Sigmoid colon (tissue), 7 donors: ENCODE measurements around the gene NFIB. TPM values are rescaled to one million over a fixed set of nuclear protein-coding genes. Genes with fewer than 3 reads are reported as not detected.

Experiments
- DNase-seq: peaks from one replicate; pipeline ENCODE4 v3.0.0-alpha.2; 2019
- H3K27ac ChIP-seq, 4 donors: fragments of 200-600 bp; sonication (generic); one replicate each; pipeline ENCODE4 v1.5.1; 2016 to 2019; ENCODE audit warnings: mild to moderate bottlenecking in 1 of 4
- H3K27me3 ChIP-seq, 3 donors: fragments of 200-600 bp; sonication (generic); one replicate each; pipeline ENCODE4 v1.5.1; 2019; ENCODE audit warnings: mild to moderate bottlenecking in 1 of 3
- H3K36me3 ChIP-seq, 4 donors: fragments of 200-600 bp; sonication (generic); one replicate each; pipeline ENCODE4 v1.5.1; 2016 to 2019
- H3K4me1 ChIP-seq, 4 donors: fragments of 200-600 bp; sonication (generic); one replicate each; pipeline ENCODE4 v1.5.1; 2017 to 2019
- H3K4me3 ChIP-seq, 4 donors: fragments of 200-600 bp; sonication (generic); one replicate each; pipeline ENCODE4 v1.5.1; 2017 to 2019; ENCODE audit warnings: mild to moderate bottlenecking in 2 of 4, moderate library complexity in 1 of 4
- H3K9me3 ChIP-seq, 4 donors: fragments of 200-600 bp in 3 of 4; sonication (generic) in 3 of 4; one replicate each; pipeline versions ENCODE4 v1.5.1 to v1.6.1; 2013 to 2019
- EP300 ChIP-seq, 4 donors: sonication (generic); formaldehyde crosslinking; IDR thresholded peaks; one replicate each; pipeline ENCODE4 v1.6.1; 2017; ENCODE audit warnings: antibody characterized with exemption in 4 of 4
- POLR2A ChIP-seq, 2 donors: fragments of 450-650 bp; IDR thresholded peaks; one replicate each; pipeline ENCODE4 v1.6.1; 2016; ENCODE audit warnings: antibody characterized with exemption in 2 of 2, mild to moderate bottlenecking in 2 of 2, moderate library complexity in 2 of 2
- POLR2AphosphoS5 ChIP-seq, 4 donors: sonication (generic); formaldehyde crosslinking; IDR thresholded peaks; one replicate each; pipeline ENCODE4 v1.6.1; 2017; ENCODE audit warnings: antibody characterized with exemption in 4 of 4
- WGBS, 2 donors: extraction: QIAGEN DNeasy Blood & Tissue Kit; methylation state at CpG; one replicate each; pipeline ENCODE4 v1.1.7; 2013; 5-methylcytosine and 5-hydroxymethylcytosine counted together
- intact Hi-C: fragments of 100-400 bp; cut with DNase I; formaldehyde crosslinking; loops from one replicate; pipeline ENCODE4 v1.15.1; 2023
- polyA plus RNA-seq, 3 donors: library from polyadenylated mRNA; stranded (reverse); fragments of 200-250 nt; gene quantifications; one replicate each; pipeline ENCODE4 v1.2.3, GENCODE V29; 2013
- total RNA-seq, 4 donors: library from RNA; depleted of rRNA; stranded (reverse); fragments of >200 nt; gene quantifications; one replicate each; pipeline ENCODE4 v1.1.0, GENCODE V29; 2016
- TF ChIP-seq, protein P1 (sequence below), 4 experiments: fragments of 450-650 bp in 3 of 4; fragments of 200-600 bp in 1 of 4; IDR thresholded peaks; one replicate each; pipeline ENCODE4 v1.5.1; 2016 to 2019; ENCODE audit warnings: antibody characterized with exemption in 4 of 4, mild to moderate bottlenecking in 3 of 4, moderate library complexity in 2 of 4
- donor health status: healthy with polysubstance abuse.
- donor health status: Bipolar disorder and iron deficiency.
- donor health status: healthy.

Gene NFIB
- total and polyA plus RNA-seq, 7 donors, result 3.7 to 129 (median 45.3) TPM

DNA sequence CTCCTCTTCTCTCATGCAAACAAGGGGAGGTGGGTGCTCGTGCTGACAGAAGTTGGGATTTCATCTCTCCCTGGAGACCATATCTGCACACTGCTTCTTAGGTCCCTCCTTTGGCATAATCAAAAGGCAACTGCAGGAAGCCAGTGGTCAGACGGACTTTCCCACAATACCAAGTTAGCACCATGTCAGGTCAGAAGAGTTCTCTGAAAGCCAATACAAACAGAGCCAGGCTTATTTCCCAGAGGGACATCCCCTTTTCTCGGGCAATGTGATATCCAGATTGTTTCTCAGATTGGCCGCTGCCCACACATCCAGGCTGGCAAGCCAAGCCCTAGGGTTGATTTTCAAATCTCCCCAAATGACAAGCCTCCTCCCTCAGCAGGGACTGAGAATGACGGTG lies 241.1 kb downstream of the NFIB start:
- Histone ChIP-seq H3K4me1 (no peaks in the 10 kb centered on the region), H3K36me3 (no peaks in the 10 kb centered on the region), H3K9me3 (no peaks in the 10 kb centered on the region), H3K27ac (no peak overlapping the region), H3K4me3 (no peak overlapping the region), H3K27me3 (no peaks in the 10 kb centered on the region)
- DNase-seq, result no peak
- WGBS, 2 donors, result 86 to 87% methylated on average over 5 of the region's 5 CpGs
- TF ChIP-seq POLR2A (IDR thresholded peaks at IDR 0.05) (no peak), EP300 (IDR thresholded peaks at IDR 0.05) (no peak), POLR2AphosphoS5 (IDR thresholded peaks at IDR 0.05) (no peak)
- TF ChIP-seq, protein P1, sequence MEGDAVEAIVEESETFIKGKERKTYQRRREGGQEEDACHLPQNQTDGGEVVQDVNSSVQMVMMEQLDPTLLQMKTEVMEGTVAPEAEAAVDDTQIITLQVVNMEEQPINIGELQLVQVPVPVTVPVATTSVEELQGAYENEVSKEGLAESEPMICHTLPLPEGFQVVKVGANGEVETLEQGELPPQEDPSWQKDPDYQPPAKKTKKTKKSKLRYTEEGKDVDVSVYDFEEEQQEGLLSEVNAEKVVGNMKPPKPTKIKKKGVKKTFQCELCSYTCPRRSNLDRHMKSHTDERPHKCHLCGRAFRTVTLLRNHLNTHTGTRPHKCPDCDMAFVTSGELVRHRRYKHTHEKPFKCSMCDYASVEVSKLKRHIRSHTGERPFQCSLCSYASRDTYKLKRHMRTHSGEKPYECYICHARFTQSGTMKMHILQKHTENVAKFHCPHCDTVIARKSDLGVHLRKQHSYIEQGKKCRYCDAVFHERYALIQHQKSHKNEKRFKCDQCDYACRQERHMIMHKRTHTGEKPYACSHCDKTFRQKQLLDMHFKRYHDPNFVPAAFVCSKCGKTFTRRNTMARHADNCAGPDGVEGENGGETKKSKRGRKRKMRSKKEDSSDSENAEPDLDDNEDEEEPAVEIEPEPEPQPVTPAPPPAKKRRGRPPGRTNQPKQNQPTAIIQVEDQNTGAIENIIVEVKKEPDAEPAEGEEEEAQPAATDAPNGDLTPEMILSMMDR (IDR thresholded peaks at IDR 0.05), result no peak
- intact Hi-C loops, result no loop called here

DNA sequence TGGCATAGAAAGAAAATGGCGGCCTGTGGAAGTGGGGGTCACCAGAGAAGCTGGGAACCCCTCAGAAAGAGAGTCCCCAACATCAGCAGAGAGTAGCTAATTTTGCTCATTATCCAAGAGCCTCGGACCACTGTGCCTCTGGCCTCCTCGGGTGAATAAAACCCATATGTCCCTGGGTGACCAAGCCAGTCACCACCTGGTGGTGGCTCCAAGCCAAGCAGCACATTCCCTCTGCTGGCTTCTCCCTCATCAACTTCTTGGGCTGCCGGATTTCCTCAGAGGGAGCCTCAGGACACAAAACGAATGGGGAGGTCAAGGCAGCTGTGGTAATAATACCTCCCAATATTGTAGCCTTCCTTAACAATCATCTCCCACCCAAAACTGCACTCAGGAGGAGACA lies 242.5 kb downstream of the NFIB start:
- Histone ChIP-seq H3K4me3 (no peak overlapping the region), H3K27ac (no peak overlapping the region), H3K27me3 (no peaks in the 10 kb centered on the region), H3K4me1 (no peaks in the 10 kb centered on the region), H3K9me3 (no peaks in the 10 kb centered on the region), H3K36me3 (no peaks in the 10 kb centered on the region)
- intact Hi-C loops, result no loop called here
- WGBS, 2 donors, result 93% methylated on average over 5 of the region's 5 CpGs
- no peak for DNase-seq
- no peak for TF ChIP-seq POLR2A (IDR thresholded peaks at IDR 0.05)

DNA sequence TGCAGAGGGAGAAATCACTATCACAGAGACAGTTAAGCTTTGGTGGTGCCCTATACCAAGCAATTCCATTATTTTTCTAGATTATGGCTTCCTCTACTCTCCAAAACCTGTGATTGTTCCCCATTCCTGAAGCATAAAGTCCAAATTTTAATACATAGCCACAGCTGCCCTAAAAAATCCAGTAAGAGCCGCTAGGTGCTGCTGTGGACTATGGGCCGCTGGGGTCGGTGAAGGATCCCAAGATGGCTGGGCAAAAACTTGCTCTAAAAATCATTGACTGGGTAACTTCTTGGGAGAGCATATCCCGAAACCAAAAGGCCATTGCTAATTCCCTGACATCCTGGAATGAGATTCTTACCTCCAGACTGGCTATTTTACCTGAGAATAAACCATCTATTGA lies 245.3 kb downstream of the NFIB start:
- intact Hi-C loops, result no loop called here
- no peaks in the 10 kb centered on the region for H3K4me1 ChIP-seq
- 91 to 94% methylated on average over 4 of the region's 4 CpGs for WGBS, 2 donors
- DNase-seq, result no peak
- no peak overlapping the region for H3K27ac ChIP-seq
- TF ChIP-seq POLR2AphosphoS5 (IDR thresholded peaks at IDR 0.05), result no peak
- TF ChIP-seq, protein P1 (IDR thresholded peaks at IDR 0.05), result no peak
- TF ChIP-seq EP300 (IDR thresholded peaks at IDR 0.05), result no peak
- no peak for TF ChIP-seq POLR2A (IDR thresholded peaks at IDR 0.05)
- H3K27me3 ChIP-seq, result no peaks in the 10 kb centered on the region
- H3K36me3 ChIP-seq, result no peaks in the 10 kb centered on the region
- no peaks in the 10 kb centered on the region for H3K9me3 ChIP-seq
- H3K4me3 ChIP-seq, result no peak overlapping the region

GRCh38 chr9:14066831-14067230 lies 247.1 kb downstream of the NFIB start:
- H3K4me1 ChIP-seq, result no peaks in the 10 kb centered on the region
- no peak overlapping the region for H3K27ac ChIP-seq
- H3K27me3 ChIP-seq, result no peaks in the 10 kb centered on the region
- H3K36me3 ChIP-seq, result no peaks in the 10 kb centered on the region
- intact Hi-C loops, result no loop called here
- TF ChIP-seq POLR2AphosphoS5 (IDR thresholded peaks at IDR 0.05) (no peak), EP300 (IDR thresholded peaks at IDR 0.05) (no peak), POLR2A (IDR thresholded peaks at IDR 0.05) (no peak)
- TF ChIP-seq, protein P1 (IDR thresholded peaks at IDR 0.05), result no peak
- DNase-seq, result no peak
- H3K4me3 ChIP-seq, result no peak overlapping the region
- no peaks in the 10 kb centered on the region for H3K9me3 ChIP-seq
- 26 to 77% methylated on average over 4 of the region's 4 CpGs for WGBS, 2 donors

DNA sequence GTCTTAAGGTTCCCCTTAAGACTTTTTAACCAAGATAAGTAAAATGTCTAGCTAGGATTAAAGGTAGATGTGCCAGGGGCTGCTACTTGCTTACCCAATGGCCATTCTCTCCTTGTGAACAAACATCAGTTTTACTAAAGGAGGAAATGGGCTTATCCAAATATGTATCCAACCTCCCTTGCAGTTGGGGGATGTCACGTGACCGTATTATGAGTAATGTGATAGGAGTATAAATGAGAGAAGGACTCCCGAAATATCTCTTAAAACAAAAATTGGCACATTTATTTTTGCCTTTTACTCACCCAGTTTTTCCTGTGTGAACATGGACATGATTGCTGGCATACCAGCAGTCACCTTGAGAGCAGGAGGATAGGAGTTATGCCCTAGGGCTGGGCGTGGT lies 247.9 kb downstream of the NFIB start:
- Histone ChIP-seq H3K9me3 (no peaks in the 10 kb centered on the region), H3K4me1 (no peaks in the 10 kb centered on the region), H3K27me3 (no peaks in the 10 kb centered on the region), H3K4me3 (no peak overlapping the region), H3K27ac (no peak overlapping the region), H3K36me3 (no peaks in the 10 kb centered on the region)
- 91 to 92% methylated on average over 4 of the region's 4 CpGs for WGBS, 2 donors
- no peak for DNase-seq
- intact Hi-C loops, result no loop called here
- TF ChIP-seq EP300 (IDR thresholded peaks at IDR 0.05) (no peak), POLR2AphosphoS5 (IDR thresholded peaks at IDR 0.05) (no peak)

DNA sequence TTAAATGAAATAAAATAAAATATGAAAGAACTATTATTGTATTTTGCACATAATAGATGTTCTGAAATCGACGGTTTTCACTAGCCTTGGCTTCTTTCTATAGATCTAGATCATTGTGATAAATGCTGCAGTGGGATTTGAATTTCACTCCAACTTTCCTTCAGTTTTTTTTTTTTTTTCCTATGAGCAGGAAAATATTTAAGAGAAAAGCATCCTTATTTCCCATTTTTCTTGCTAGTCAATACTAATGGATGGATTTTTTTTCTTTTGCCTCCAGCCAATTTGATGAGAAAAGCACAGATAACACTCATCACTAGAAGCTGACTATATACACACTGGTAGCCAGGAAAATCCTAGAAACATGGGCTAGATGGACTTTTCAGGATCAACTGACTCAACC lies 249.0 kb downstream of the NFIB start:
- Histone ChIP-seq H3K9me3 (no peaks in the 10 kb centered on the region), H3K36me3 (no peaks in the 10 kb centered on the region), H3K4me3 (no peak overlapping the region), H3K27me3 (no peaks in the 10 kb centered on the region), H3K4me1 (no peaks in the 10 kb centered on the region), H3K27ac (no peak overlapping the region)
- intact Hi-C loops, result no loop called here
- DNase-seq, result no peak
- 91 to 100% methylated on average over 2 of the region's 2 CpGs for WGBS, 2 donors
- TF ChIP-seq POLR2AphosphoS5 (IDR thresholded peaks at IDR 0.05) (no peak), EP300 (IDR thresholded peaks at IDR 0.05) (no peak), POLR2A (IDR thresholded peaks at IDR 0.05) (no peak)
- TF ChIP-seq, protein P1 (IDR thresholded peaks at IDR 0.05), result no peak
